SU-DHL-6 (cell line): ENCODE data around the gene CLEC14A.

Experiments used
- EZH2phosphoT487 ChIP-seq: fragments of 200-600 bp; sonication (generic), shearing (Covaris generic); conservative IDR thresholded peaks from 2 replicates; pipeline ENCODE4 v1.6.1; 2018; ENCODE audit warnings: mild to moderate bottlenecking, antibody characterized with exemption, low read length, moderate library complexity, mixed read lengths
- TF ChIP-seq, protein P1 (sequence below): fragments of 200-600 bp; sonication (generic); IDR thresholded peaks from one replicate; pipeline ENCODE4 v1.5.1; 2017; ENCODE audit warnings: antibody characterized with exemption, mild to moderate bottlenecking, low read length, moderate library complexity; ENCODE audit not compliant: insufficient read depth, poor library complexity, severe bottlenecking

DNA sequence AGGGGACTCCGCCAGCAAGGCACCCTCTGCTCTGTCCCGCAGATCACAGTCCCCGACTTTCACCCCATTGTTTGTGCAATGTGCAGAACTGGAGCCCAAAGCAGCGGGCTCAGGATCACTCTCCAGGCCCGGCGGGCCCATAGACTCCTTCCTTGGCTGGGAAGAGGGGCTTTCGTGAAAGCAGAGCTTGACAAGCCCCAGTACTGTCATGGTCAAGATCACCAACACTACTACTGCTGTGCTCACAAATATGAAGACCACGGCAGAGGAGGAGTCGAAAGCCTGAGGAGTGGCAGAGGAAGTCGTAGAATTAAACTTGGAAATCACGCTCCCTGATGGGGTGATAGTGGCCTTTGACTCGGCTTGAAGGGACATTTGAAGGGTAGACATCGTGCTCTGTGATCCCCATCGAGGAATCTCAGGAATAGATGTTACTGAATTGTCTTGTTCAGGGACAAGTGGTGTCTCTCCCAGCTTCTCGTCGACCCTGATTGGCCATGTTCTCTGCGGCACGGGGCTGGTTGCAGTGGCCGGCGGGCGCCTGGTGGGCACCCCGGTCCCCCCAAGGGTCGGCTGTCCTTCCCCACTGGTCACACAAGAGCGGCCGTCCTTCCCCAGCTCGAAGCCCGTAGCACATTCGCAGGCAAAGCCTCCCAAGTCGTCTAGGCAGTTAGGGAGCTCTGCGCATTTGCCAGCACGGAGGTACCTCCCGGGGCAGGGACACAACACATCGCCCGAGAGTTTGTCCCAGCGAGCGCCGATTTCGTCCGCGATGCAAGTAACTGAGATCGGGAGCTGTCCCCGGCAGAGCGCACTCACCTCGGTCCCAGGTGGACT lies 1.1 kb downstream of the CLEC14A start:
- TF ChIP-seq, protein P1, sequence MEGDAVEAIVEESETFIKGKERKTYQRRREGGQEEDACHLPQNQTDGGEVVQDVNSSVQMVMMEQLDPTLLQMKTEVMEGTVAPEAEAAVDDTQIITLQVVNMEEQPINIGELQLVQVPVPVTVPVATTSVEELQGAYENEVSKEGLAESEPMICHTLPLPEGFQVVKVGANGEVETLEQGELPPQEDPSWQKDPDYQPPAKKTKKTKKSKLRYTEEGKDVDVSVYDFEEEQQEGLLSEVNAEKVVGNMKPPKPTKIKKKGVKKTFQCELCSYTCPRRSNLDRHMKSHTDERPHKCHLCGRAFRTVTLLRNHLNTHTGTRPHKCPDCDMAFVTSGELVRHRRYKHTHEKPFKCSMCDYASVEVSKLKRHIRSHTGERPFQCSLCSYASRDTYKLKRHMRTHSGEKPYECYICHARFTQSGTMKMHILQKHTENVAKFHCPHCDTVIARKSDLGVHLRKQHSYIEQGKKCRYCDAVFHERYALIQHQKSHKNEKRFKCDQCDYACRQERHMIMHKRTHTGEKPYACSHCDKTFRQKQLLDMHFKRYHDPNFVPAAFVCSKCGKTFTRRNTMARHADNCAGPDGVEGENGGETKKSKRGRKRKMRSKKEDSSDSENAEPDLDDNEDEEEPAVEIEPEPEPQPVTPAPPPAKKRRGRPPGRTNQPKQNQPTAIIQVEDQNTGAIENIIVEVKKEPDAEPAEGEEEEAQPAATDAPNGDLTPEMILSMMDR, result no peak
- TF ChIP-seq EZH2phosphoT487, result no peak
